ENCODE measurements around the gene B9D1. TPM values are rescaled to one million over a fixed set of nuclear protein-coding genes. Genes with fewer than 3 reads are reported as not detected.

Gene B9D1
- total RNA-seq, 2 donors from 2014 or later: 37.7 to 42.8 TPM

GRCh38 chr17:19329136-19329535 is 33.4 kb downstream of the B9D1 start:
- Histone ChIP-seq H3K4me3 (ENCODE audit: low read length) (no peak overlapping the region), H3K9me3 (ENCODE audit: control insufficient read depth, low read length) (peaks cover 15% of the 10 kb centered on the region), H3K4me1 (ENCODE audit: control insufficient read depth, insufficient read depth, low read length) (no peaks in the 10 kb centered on the region), H3K27me3 (ENCODE audit: control insufficient read depth, insufficient read depth, low read length, poor library complexity, severe bottlenecking) (no peaks in the 10 kb centered on the region), H3K27ac (ENCODE audit: low read depth, low read length) (no peak overlapping the region), H3K9ac (ENCODE audit: extremely low read depth, low read length, poor library complexity, severe bottlenecking) (no peak overlapping the region), H3K36me3 (ENCODE audit: control insufficient read depth, insufficient read depth, low read length) (peaks cover 44% of the 10 kb centered on the region)
- WGBS, 2 experiments (ENCODE audit: insufficient coverage in 1 of 2, insufficient read length in 1 of 2): 96 to 100% methylated on average over 1 to 2 of the region's 2 CpGs
- no peaks in the 10 kb centered on the region for H3K27me3 Mint-ChIP-seq (ENCODE audit: insufficient read depth)
- no peak for TF ChIP-seq CTCF (conservative IDR thresholded peaks at IDR 0.05)
- peaks cover 17% of the 10 kb centered on the region for H3K9me3 Mint-ChIP-seq
- no peak overlapping the region for H3K27ac Mint-ChIP-seq
- no peak for DNase-seq
- no peak overlapping the region for H3K4me3 Mint-ChIP-seq
- H3K4me1 Mint-ChIP-seq: peaks cover 4% of the 10 kb centered on the region
- peaks cover 45% of the 10 kb centered on the region for H3K36me3 Mint-ChIP-seq (ENCODE audit: low read depth)

GRCh38 chr17:19328441-19329061 is 34.0 kb downstream of the B9D1 start:
- Mint-ChIP-seq H3K27ac (no peak overlapping the region), H3K9me3 (peaks cover 17% of the 10 kb centered on the region), H3K27me3 (ENCODE audit: insufficient read depth) (no peaks in the 10 kb centered on the region), H3K36me3 (ENCODE audit: low read depth) (peaks cover 51% of the 10 kb centered on the region), H3K4me1 (peaks cover 2% of the 10 kb centered on the region), H3K4me3 (no peak overlapping the region)
- no peaks in the 10 kb centered on the region for H3K27me3 ChIP-seq (ENCODE audit: control insufficient read depth, insufficient read depth, low read length, poor library complexity, severe bottlenecking)
- H3K9me3 ChIP-seq (ENCODE audit: control insufficient read depth, low read length): peaks cover 15% of the 10 kb centered on the region
- TF ChIP-seq CTCF (conservative IDR thresholded peaks at IDR 0.05): no peak
- no peak overlapping the region for H3K4me3 ChIP-seq (ENCODE audit: low read length)
- no peak for DNase-seq
- 90 to 93% methylated on average over 8 to 10 of the region's 10 CpGs for WGBS, 2 experiments (ENCODE audit: insufficient coverage in 1 of 2, insufficient read length in 1 of 2)
- peaks cover 45% of the 10 kb centered on the region for H3K36me3 ChIP-seq (ENCODE audit: control insufficient read depth, insufficient read depth, low read length)
- H3K9ac ChIP-seq (ENCODE audit: extremely low read depth, low read length, poor library complexity, severe bottlenecking): no peak overlapping the region
- no peaks in the 10 kb centered on the region for H3K4me1 ChIP-seq (ENCODE audit: control insufficient read depth, insufficient read depth, low read length)
- H3K27ac ChIP-seq (ENCODE audit: low read depth, low read length): no peak overlapping the region

GRCh38 chr17:19327031-19327783 is 35.3 kb downstream of the B9D1 start:
- H3K36me3 Mint-ChIP-seq (ENCODE audit: low read depth): peaks cover 55% of the 10 kb centered on the region

More at GRCh38 chr17:19327031-19327783, 35.3 kb downstream of the B9D1 start:
- peaks cover 53% of the 10 kb centered on the region for H3K36me3 ChIP-seq (ENCODE audit: control insufficient read depth, insufficient read depth, low read length)
- peaks cover 17% of the 10 kb centered on the region for H3K9me3 Mint-ChIP-seq
- H3K27me3 ChIP-seq (ENCODE audit: control insufficient read depth, insufficient read depth, low read length, poor library complexity, severe bottlenecking): no peaks in the 10 kb centered on the region
- no peak for TF ChIP-seq CTCF (conservative IDR thresholded peaks at IDR 0.05)
- 91 to 96% methylated on average over 13 to 14 of the region's 14 CpGs for WGBS, 2 experiments (ENCODE audit: insufficient coverage in 1 of 2, insufficient read length in 1 of 2)
- no peak overlapping the region for H3K4me3 Mint-ChIP-seq
- DNase-seq: no peak
- no peak overlapping the region for H3K9ac ChIP-seq (ENCODE audit: extremely low read depth, low read length, poor library complexity, severe bottlenecking)
- H3K27me3 Mint-ChIP-seq (ENCODE audit: insufficient read depth): no peaks in the 10 kb centered on the region
- no peaks in the 10 kb centered on the region for H3K4me1 ChIP-seq (ENCODE audit: control insufficient read depth, insufficient read depth, low read length)
- no peak overlapping the region for H3K27ac ChIP-seq (ENCODE audit: low read depth, low read length)
- H3K4me1 Mint-ChIP-seq: no peaks in the 10 kb centered on the region
- H3K4me3 ChIP-seq (ENCODE audit: low read length): no peak overlapping the region
- H3K9me3 ChIP-seq (ENCODE audit: control insufficient read depth, low read length): peaks cover 15% of the 10 kb centered on the region
- no peak overlapping the region for H3K27ac Mint-ChIP-seq
